Airway epithelial cell (primary cell): ENCODE data around the gene CTNNA3. TPM values are rescaled to one million over a fixed set of nuclear protein-coding genes. Genes with fewer than 3 reads are reported as not detected.

Experiments
- total RNA-seq: library from RNA; depleted of rRNA; stranded (reverse); fragments of >200 nt; gene quantifications from 2 replicates; pipeline ENCODE4 v1.2.3, GENCODE V29; 2015

CTNNA3 gene
- 0.07 TPM in 1 of 2 replicates, not detected in the other for total RNA-seq

GRCh38 chr10:67696029-67696428 is at the start of gene CTNNA3:
Gene CTNNA3 (minus strand): TSS chr10:67696195.

DNA sequence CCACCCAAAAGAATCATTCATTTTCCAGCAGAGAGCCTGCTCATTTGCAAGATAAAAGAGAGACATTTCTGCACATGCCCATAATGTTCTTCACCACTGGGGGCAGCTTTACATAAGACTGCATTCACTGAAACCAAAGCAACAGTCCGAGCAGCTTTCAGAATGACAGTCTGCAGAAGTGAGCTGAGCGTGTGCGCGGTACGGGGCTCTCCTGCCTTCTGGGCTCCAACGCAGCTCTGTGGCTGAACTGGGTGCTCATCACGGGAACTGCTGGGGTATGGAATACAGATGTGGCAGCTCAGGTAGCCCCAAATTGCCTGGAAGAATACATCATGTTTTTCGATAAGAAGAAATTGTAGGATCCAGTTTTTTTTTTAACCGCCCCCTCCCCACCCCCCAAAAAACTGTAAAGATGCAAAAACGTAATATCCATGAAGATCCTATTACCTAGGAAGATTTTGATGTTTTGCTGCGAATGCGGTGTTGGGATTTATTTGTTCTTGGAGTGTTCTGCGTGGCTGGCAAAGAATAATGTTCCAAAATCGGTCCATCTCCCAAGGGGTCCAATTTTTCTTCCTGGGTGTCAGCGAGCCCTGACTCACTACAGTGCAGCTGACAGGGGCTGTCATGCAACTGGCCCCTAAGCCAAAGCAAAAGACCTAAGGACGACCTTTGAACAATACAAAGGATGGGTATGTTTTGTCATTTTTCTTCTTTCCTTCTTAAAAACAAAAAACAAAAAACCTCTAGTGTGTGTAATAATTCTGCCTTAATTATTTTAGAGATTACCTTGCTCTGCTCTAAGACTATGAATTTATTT is 769.9 kb downstream of the CTNNA3 start, which contains the start of gene LRRTM3:
Gene LRRTM3, plus strand, starts transcription at position 141 of the 820 bp plus-strand sequence.

Other genes starting within 250 kb of the CTNNA3 start
- gene DNAJC12, start 142.0 kb upstream of the CTNNA3 start, total RNA-seq, result 0.14 and 0.28 TPM in 2 replicates
- 5.3 and 6.9 TPM in 2 replicates for gene SIRT1, start 188.5 kb upstream of the CTNNA3 start, total RNA-seq